CD4-positive, alpha-beta T cell (primary cell): ENCODE results near the gene DDC. TPM values are rescaled to one million over a fixed set of nuclear protein-coding genes. Genes with fewer than 3 reads are reported as not detected.
"Not testable (repeated sequence)": the region's sequence is repeated elsewhere in the genome, so short reads cannot be mapped to it uniquely, and the experiment has no call there.

Experiments used
- ATAC-seq: fragments of 200-7000 bp; cut with Tn5 transposase; one replicate; pipeline ENCODE4 v1.10.0; 2022; ENCODE audit warnings: mild to moderate bottlenecking; ENCODE audit not compliant: poor library complexity
- CTCF ChIA-PET: fragments of 350-600 bp; sonication (Branson Sonifier 250); formaldehyde crosslinking; loops from one replicate; lab custom pipeline; 2021; ENCODE audit warnings: antibody characterized with exemption, inconsistent platforms; lab: Charles Lee
- POLR2A ChIA-PET: fragments of 350-600 bp; sonication (Branson Sonifier 250); formaldehyde crosslinking; loops from one replicate; lab custom pipeline; 2021; ENCODE audit warnings: antibody characterized with exemption, inconsistent platforms; lab: Charles Lee
- DNase-seq, 14 experiments: peaks; one replicate each; pipeline ENCODE4 v3.0.0-alpha.2; 2013 to 2020; ENCODE audit warnings: mixed read lengths in 2 of 14
- H3K27ac ChIP-seq, 2 donors: one replicate each; pipeline versions ENCODE4 v1.5.1 to v1.7.0; 2013; ENCODE audit warnings: low read length in 2 of 2, low read depth in 1 of 2, mild to moderate bottlenecking in 1 of 2
- H3K27me3 ChIP-seq, 2 experiments: 1 replicate in 1 of 2; 2 replicates in 1 of 2; pipeline versions ENCODE4 v1.6.1 to v1.7.0; 2013; ENCODE audit warnings: low read length in 2 of 2, control low read depth in 1 of 2, mild to moderate bottlenecking in 1 of 2, moderate library complexity in 1 of 2; ENCODE audit not compliant: insufficient read depth in 2 of 2, control insufficient read depth in 1 of 2
- H3K36me3 ChIP-seq: one replicate; pipeline ENCODE4 v1.6.1; 2013; ENCODE audit warnings: low read length, control low read depth; ENCODE audit not compliant: insufficient read depth
- H3K4me1 ChIP-seq: one replicate; pipeline ENCODE4 v1.6.1; 2013; ENCODE audit warnings: low read length, control low read depth; ENCODE audit not compliant: insufficient read depth
- H3K4me3 ChIP-seq: one replicate; pipeline ENCODE4 v1.5.1; 2013; ENCODE audit warnings: mild to moderate bottlenecking, low read length, moderate library complexity
- H3K9me3 ChIP-seq, 2 experiments: 1 replicate in 1 of 2; 2 replicates in 1 of 2; pipeline versions ENCODE4 v1.6.1 to v1.7.0; 2013; ENCODE audit warnings: low read length in 2 of 2, mild to moderate bottlenecking in 2 of 2, control low read depth in 1 of 2, moderate library complexity in 1 of 2; ENCODE audit not compliant: control insufficient read depth in 1 of 2, insufficient read depth in 1 of 2
- H3K27ac Mint-ChIP-seq: one replicate; pipeline ENCODE4 v1.8.0; 2020; ENCODE audit warnings: mixed read lengths
- H3K27me3 Mint-ChIP-seq: one replicate; pipeline ENCODE4 v1.8.0; 2021; ENCODE audit warnings: mixed read lengths
- H3K36me3 Mint-ChIP-seq: one replicate; pipeline ENCODE4 v1.8.0; 2021; ENCODE audit warnings: low read depth, mixed read lengths
- H3K4me1 Mint-ChIP-seq: one replicate; pipeline ENCODE4 v1.8.0; 2021; ENCODE audit warnings: low read depth, mixed read lengths
- H3K4me3 Mint-ChIP-seq: one replicate; pipeline ENCODE4 v1.8.0; 2020; ENCODE audit warnings: mild to moderate bottlenecking, mixed read lengths
- H3K9me3 Mint-ChIP-seq: one replicate; pipeline ENCODE4 v1.8.0; 2020; ENCODE audit warnings: mixed read lengths
- CTCF ChIP-seq: fragments of 200-600 bp; IDR thresholded peaks from one replicate; pipeline ENCODE4 v1.8.0; 2022; ENCODE audit warnings: antibody characterized with exemption, mild to moderate bottlenecking
- intact Hi-C, 2 experiments: fragments of 100-400 bp; cut with DNase I in 1 of 2; cut with micrococcal nuclease in 1 of 2; formaldehyde crosslinking; loops; one replicate each; pipeline versions ENCODE4 v1.15.1 to v1.9.0; 2023 to 2025; cut with DNase I, micrococcal nuclease
- total RNA-seq, 174 experiments: library from RNA in 2 of 174; stranded (reverse) in 2 of 174; gene quantifications; one replicate each; pipeline ENCODE4 v1.2.3 and lab custom pipeline; 2021 to 2026

DDC gene
- total RNA-seq, 2 experiments from 2014 or later = not detected

- Mint-ChIP-seq H3K4me3 (no peak overlapping the region), H3K4me1 (no peaks in the 10 kb centered on the region), H3K27me3 (peaks cover 57% of the 10 kb centered on the region), H3K36me3 (no peaks in the 10 kb centered on the region), H3K27ac (no peak overlapping the region), H3K9me3 (no peaks in the 10 kb centered on the region)
- ChIA-PET POLR2A (no interaction called here), CTCF (no interaction called here)
- Histone ChIP-seq H3K4me3 (no peak overlapping the region), H3K9me3 (no peaks in the 10 kb centered on the region), H3K36me3 (no peaks in the 10 kb centered on the region), H3K27ac (no peak overlapping the region), H3K27me3 (peaks cover 4 to 8% of the 10 kb centered on the region in 2 experiments), H3K4me1 (no peaks in the 10 kb centered on the region)
- no peak for ATAC-seq
- DNase-seq = no peak
- TF ChIP-seq CTCF = no peak
- intact Hi-C loops = no loop called here
Measured at GRCh38 chr7:50553973-50554372, 11.2 kb downstream of the DDC start.

GRCh38 chr7:50552921-50553320 is 12.3 kb downstream of the DDC start:
- Histone ChIP-seq H3K27me3 (peaks cover 0 to 7% of the 10 kb centered on the region in 2 experiments), H3K36me3 (no peaks in the 10 kb centered on the region), H3K9me3 (no peaks in the 10 kb centered on the region), H3K4me3 (no peak overlapping the region), H3K27ac (no peak overlapping the region), H3K4me1 (no peaks in the 10 kb centered on the region)
- no peak for ATAC-seq
- DNase-seq = no peak
- no peak overlapping the region for H3K4me3 Mint-ChIP-seq
- no peaks in the 10 kb centered on the region for H3K9me3 Mint-ChIP-seq
- TF ChIP-seq CTCF = no peak
- no peaks in the 10 kb centered on the region for H3K4me1 Mint-ChIP-seq
- intact Hi-C loops = no loop called here
- no peaks in the 10 kb centered on the region for H3K36me3 Mint-ChIP-seq
- ChIA-PET CTCF (no interaction called here), POLR2A (no interaction called here)
- H3K27ac Mint-ChIP-seq = no peak overlapping the region
- H3K27me3 Mint-ChIP-seq = peaks cover 47% of the 10 kb centered on the region

- no peak for TF ChIP-seq CTCF
- no peaks in the 10 kb centered on the region for H3K9me3 Mint-ChIP-seq
- Histone ChIP-seq H3K9me3 (no peaks in the 10 kb centered on the region), H3K27me3 (peaks cover 0 to 7% of the 10 kb centered on the region in 2 experiments), H3K4me3 (no peak overlapping the region), H3K27ac (no peak overlapping the region), H3K4me1 (no peaks in the 10 kb centered on the region), H3K36me3 (no peaks in the 10 kb centered on the region)
- peaks cover 41% of the 10 kb centered on the region for H3K27me3 Mint-ChIP-seq
- DNase-seq (no peak), ATAC-seq (no peak)
- H3K27ac Mint-ChIP-seq = no peak overlapping the region
- H3K4me1 Mint-ChIP-seq = no peaks in the 10 kb centered on the region
- intact Hi-C loops = no loop called here
- no peaks in the 10 kb centered on the region for H3K36me3 Mint-ChIP-seq
- no peak overlapping the region for H3K4me3 Mint-ChIP-seq
- ChIA-PET POLR2A (no interaction called here), CTCF (no interaction called here)
Measured at GRCh38 chr7:50552139-50552538, 13.1 kb downstream of the DDC start.

GRCh38 chr7:50545613-50546012 is 19.6 kb downstream of the DDC start:
- DNase-seq, H3K4me1 ChIP-seq, H3K27me3 ChIP-seq, H3K4me3 ChIP-seq, H3K36me3 ChIP-seq, ATAC-seq, H3K27ac Mint-ChIP-seq, POLR2A ChIA-PET, H3K4me1 Mint-ChIP-seq, H3K9me3 ChIP-seq, H3K27me3 Mint-ChIP-seq, H3K4me3 Mint-ChIP-seq, CTCF ChIA-PET, H3K27ac ChIP-seq, H3K36me3 Mint-ChIP-seq, intact Hi-C loops, H3K9me3 Mint-ChIP-seq: not testable (repeated sequence)
